ENCODE results near the gene CDH5.

CDH5 gene

DNA sequence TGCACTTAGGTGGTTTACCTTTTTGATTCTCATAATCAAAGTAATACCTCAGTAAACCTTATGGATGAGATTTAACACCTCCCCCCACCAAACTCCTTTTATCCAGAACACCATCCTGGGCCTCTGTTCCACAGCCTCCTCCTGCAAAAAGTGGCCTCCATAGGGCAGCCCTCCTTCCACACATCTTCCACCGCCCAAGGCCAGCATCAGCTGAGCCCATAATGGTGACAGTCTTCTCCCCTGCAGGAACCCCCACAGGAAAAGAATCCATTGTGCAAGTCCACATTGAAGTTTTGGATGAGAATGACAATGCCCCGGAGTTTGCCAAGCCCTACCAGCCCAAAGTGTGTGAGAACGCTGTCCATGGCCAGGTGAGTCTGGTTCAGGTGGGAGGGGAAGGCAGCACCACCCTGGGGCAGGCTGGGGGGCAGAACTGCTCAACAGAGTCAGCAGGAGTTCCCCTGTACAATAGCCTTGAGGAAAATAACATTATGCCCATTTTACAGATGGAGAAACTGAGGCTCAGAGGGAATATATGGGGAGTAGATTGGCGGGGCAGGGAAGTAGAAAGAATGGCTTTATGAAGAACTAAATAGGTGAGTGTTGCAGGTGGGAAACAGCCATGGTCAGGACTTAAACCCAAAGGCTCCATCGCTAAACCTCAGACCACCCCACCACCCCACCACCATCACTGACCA, 31.4 kb downstream of the CDH5 start:
- POLR2A ChIA-PET: no interaction called here
- CTCF ChIA-PET: interaction anchor here (0.9 kb wide), 1 partner anchor 9 kb away, joined by 3 read pairs; no protein-coding TSS in a partner anchor
- DNase-seq (ENCODE audit: extremely low spot score): no peak
- no peak for TF ChIP-seq CTCF (IDR thresholded peaks at IDR 0.05; ENCODE audit: control extremely low read depth, extremely low read depth, low read depth, missing control alignments)

GRCh38 chr16:66399031-66399430, 32.5 kb downstream of the CDH5 start:
- TF ChIP-seq CTCF (IDR thresholded peaks at IDR 0.05; ENCODE audit: control extremely low read depth, extremely low read depth, low read depth, missing control alignments): no peak
- CTCF ChIA-PET: interaction anchor here (0.9 to 1.3 kb wide), 2 partner anchors 8 to 89 kb away, joined by 3 read pairs; no protein-coding TSS in a partner anchor

DNA sequence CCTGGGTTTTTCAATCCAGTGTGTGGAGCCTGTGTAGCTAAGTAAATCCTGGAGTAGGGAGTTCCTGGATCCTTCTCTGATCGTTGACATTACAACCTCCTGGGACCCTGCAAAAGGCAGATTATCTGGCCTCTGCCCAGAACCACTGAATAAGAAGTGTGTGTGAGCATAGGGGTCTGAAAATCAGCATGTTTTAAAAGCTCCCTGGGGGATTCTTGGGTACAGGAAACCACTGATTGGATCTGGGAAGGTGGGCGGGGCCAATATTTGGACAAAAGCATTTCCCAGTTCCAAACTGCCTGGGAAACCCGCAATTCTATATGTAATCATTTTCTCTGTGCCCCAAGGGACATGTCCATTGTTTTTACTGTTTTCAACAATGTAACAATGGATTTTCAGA, 33.4 kb downstream of the CDH5 start:
- ChIA-PET CTCF (interaction anchor here (1.1 to 1.3 kb wide), 2 partner anchors 89 to 209 kb away, joined by 3 read pairs; no protein-coding TSS in a partner anchor), POLR2A (no interaction called here)
- DNase-seq (ENCODE audit: extremely low spot score): no peak
- no peak for TF ChIP-seq CTCF (IDR thresholded peaks at IDR 0.05; ENCODE audit: control extremely low read depth, extremely low read depth, low read depth, missing control alignments)

More at GRCh38 chr16:66399031-66399430, 32.5 kb downstream of the CDH5 start:
- DNase-seq (ENCODE audit: extremely low spot score): no peak
- POLR2A ChIA-PET: no interaction called here

- CTCF ChIA-PET: interaction anchor here (1.1 kb wide), 1 partner anchor 208 kb away, joined by 3 read pairs; no protein-coding TSS in a partner anchor
- no peak for TF ChIP-seq CTCF (IDR thresholded peaks at IDR 0.05; ENCODE audit: control extremely low read depth, extremely low read depth, low read depth, missing control alignments)
- no peak for DNase-seq (ENCODE audit: extremely low spot score)
- POLR2A ChIA-PET: no interaction called here
Measured at GRCh38 chr16:66400503-66401380, 34.3 kb downstream of the CDH5 start.

GRCh38 chr16:66401610-66402009, 35.1 kb downstream of the CDH5 start:
- POLR2A ChIA-PET: no interaction called here
- CTCF ChIA-PET: no interaction called here
- TF ChIP-seq CTCF (IDR thresholded peaks at IDR 0.05; ENCODE audit: control extremely low read depth, extremely low read depth, low read depth, missing control alignments): no peak
- DNase-seq (ENCODE audit: extremely low spot score): no peak

GRCh38 chr16:66402166-66402565, 35.7 kb downstream of the CDH5 start:
- CTCF ChIA-PET: interaction anchor here (1.1 to 1.6 kb wide), 2 partner anchors 74 to 187 kb away, joined by 3 to 4 read pairs; no protein-coding TSS in a partner anchor
- POLR2A ChIA-PET: no interaction called here
- DNase-seq (ENCODE audit: extremely low spot score): no peak
- no peak for TF ChIP-seq CTCF (IDR thresholded peaks at IDR 0.05; ENCODE audit: control extremely low read depth, extremely low read depth, low read depth, missing control alignments)

Data from GM10248 (cell line).